HG02763 (cell line): ENCODE data around the gene B3GNT7.
"Not testable (repeated sequence)": the region's sequence is repeated elsewhere in the genome, so short reads cannot be mapped to it uniquely, and the experiment has no call there.

Experiments used
- ATAC-seq: cut with Tn5 transposase; IDR thresholded peaks from one replicate; pipeline ENCODE4 v1.9.1; 2021; ENCODE audit warnings: mild to moderate bottlenecking, moderate library complexity; ENCODE audit not compliant: unreplicated experiment

The B3GNT7 gene

DNA sequence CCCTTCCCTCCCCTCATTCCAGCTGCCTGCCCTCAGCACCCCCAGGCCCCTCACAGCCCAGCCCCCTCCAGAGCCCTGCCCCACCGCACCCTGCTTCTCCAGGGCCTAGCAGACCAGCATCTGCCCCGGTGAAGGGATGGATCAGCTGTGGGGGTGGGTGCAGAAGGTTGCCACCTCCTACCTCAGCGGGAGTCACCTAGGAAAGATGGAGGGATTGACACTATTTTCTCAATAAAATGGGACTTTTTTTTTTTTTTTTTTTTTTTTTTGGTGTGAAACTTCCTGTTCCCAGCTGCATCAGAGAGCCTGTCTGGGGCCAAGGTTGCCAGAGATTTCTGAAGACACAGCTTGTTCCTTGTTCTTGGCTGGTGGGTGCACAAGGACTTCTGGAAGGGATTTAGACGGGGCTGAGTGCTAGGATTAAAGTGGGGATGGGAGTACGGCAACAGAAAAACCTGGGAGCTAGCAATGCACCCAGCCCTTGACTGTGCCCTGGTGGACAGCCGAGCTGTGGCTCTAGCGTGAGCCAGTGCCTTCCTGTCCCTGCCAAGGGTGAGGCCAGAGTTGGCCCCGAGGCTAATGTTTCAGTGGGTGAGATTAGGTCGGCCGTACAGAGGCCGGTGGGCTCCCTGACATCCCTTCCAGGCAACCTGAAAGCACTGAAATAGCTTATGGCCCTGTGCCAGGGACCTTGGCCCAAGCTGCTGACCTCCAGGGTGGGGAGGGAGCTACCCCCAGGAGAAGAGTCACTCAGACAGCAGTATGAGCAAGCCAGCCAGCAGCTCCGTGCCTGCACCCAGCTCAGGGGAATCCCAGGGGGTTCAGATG, 4.6 kb downstream of the B3GNT7 start:
- ATAC-seq = no peak

DNA sequence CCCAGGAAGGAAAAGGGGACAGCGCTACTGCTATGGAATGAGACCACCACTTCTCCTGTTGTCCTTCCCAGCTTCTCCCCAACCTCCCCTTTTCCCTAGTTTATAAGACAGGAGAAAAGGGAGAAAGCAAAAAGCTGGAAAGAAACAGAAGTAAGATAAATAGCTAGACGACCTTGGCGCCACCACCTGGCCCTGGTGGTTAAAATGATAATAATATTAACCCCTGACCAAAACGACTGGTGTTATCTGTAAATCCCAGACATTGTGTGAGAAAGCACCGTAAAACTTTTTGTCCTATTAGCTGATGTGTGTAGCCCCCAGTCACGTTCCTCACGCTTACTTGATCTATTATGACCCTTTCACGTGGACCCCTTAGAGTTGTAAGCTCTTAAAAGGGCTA, 5.2 kb downstream of the B3GNT7 start:
- not testable (repeated sequence) for ATAC-seq

DNA sequence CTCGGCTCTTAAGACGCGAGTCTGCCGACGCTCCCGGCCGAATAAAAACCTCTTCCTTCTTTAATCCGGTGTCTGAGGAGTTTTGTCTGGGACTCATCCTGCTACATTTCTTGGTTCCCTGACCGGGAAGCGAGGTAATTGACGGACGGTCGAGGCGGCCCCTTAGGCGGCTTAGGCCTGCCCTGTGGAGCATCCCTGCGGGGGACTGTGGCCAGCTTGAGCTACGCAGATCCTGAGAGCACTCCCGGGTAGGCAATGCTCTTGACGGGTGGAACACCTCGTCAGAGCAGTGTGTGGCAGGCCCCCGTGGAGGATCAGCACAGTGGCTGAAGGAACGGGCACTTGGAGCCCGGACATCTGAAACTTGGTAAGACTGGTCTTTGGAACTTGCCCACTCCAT, 5.6 kb downstream of the B3GNT7 start:
- ATAC-seq = not testable (repeated sequence)

DNA sequence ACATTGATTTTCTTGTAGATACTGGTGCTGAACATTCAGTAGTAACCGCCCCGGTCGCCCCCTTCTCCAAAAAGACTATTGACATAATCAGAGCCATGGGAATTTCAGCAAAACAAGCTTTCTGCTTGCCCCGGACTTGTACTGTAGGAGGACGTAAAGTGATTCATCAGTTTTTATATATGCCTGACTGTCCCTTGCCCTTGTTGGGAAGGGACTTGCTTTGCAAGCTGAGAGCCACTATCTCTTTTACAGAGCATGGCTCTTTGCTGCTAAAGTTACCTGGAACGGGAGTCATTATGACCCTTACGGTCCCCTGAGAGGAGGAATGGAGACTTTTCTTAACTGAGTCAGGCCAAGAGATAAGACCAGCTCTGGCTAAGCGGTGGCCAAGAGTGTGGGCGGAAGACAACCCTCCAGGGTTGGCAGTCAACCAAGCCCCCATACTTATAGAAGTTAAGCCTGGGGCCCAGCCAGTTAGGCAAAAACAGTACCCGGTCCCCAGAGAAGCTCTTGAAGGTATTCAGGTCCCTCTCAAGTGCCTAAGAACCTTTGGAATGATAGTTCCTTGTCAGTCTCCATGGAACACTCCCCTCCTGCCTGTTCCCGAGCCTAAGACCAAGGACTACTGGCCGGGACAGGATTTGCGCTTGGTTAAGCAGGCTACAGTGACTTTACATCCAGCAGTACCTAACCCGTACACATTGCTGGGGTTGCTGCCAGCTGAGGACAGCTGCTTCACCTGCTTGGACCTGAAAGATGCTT, 8.1 kb downstream of the B3GNT7 start:
- not testable (repeated sequence) for ATAC-seq

DNA sequence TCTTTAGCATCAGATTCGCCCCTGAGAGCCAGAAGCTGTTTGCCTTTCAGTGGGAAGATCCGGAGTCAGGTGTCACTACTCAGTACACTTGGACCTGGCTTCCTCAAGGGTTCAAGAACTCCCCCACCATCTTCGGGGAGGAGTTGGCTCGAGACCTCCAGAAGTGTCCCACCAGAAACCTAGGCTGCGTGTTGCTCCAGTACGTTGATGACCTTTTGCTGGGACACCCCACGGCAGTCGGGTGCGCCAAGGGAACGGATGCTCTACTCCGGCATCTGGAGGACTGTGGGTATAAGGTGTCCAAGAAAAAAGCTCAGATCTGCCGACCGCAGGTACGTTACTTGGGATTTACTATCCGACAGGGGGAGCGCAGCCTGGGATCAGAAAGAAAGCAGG, 8.7 kb downstream of the B3GNT7 start:
- ATAC-seq = not testable (repeated sequence)

DNA sequence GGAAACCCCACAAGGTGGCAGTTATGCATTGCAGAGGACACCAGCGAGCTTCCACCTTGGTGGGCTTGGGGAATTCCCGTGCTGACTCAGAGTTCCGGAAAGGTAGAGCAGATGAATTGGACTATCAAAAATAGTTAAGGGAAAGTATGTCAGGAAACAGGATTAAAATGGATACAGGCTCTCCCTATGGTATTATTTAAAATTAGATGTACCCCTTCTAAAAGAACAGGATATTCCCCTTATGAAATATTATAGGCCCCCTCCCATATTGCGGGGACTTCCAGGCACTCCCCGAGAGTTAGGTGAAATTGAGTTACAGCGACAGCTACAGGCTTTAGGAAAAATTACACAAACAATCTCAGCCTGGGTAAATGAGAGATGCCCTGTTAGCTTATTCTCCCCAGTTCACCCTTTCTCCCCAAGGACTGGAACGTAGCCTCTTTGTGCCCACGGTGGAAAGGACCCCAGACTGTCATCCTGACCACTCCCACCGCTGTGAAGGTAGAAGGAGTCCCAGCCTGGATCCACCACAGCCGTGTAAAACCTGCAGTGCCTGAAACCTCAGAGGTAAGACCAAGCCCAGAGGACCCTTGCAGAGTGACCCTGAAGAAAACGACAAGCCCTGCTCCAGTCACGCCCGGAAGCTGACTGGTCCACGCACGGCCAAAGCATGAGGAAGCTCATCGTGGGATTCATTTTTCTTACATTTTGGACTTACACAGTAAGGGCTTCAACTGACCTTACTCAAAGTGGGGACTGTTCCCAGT, 10.3 kb downstream of the B3GNT7 start:
- ATAC-seq = not testable (repeated sequence)

DNA sequence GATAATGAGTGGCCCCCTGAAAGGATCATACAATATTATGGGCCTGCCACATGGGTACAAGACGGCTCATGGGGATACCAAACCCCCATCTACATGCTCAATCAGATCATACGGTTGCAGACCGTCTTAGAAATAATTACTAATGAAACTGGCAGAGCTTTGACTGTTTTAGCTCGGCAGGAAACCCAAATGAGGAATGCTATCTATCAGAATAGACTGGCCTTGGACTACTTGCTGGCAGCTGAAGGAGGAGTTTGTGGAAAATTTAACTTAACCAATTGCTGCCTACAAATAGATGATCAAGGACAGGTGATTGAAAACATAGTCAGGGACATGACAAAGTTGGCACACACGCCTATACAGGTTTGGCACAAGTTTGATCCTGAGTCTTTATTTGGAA, 12.2 kb downstream of the B3GNT7 start:
- ATAC-seq = not testable (repeated sequence)

DNA sequence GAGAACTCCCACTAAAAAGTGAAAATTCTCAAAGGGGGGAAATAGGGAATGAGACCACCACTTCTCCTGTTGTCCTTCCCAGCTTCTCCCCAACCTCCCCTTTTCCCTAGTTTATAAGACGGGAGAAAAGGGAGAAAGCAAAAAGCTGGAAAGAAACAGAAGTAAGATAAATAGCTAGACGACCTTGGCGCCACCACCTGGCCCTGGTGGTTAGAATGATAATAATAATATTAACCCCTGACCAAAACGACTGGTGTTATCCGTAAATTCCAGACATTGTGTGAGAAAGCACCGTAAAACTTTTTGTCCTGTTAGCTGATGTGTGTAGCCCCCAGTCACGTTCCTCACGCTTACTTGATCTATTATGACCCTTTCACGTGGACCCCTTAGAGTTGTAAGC, 12.8 kb downstream of the B3GNT7 start:
- ATAC-seq = not testable (repeated sequence)

DNA sequence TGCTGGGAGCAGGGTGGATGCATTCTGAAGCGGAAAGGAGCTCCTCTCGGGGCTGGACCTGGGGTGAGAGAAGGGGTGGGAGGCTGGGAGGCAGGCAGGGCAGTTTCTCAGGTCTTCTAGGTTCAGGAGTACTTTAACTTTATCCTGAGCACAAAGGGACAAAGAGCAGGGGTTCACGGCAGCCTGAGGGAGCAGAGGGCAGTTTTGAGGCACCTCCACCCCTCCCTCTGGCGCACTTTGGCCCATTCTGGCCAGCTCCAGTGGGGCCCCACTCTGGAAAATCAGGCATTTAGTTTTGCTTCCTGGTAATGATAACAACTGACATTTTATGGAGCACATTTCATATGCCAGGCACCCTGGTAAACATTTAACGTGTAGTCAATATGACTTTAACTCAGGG, 14.3 kb downstream of the B3GNT7 start:
- no peak for ATAC-seq

DNA sequence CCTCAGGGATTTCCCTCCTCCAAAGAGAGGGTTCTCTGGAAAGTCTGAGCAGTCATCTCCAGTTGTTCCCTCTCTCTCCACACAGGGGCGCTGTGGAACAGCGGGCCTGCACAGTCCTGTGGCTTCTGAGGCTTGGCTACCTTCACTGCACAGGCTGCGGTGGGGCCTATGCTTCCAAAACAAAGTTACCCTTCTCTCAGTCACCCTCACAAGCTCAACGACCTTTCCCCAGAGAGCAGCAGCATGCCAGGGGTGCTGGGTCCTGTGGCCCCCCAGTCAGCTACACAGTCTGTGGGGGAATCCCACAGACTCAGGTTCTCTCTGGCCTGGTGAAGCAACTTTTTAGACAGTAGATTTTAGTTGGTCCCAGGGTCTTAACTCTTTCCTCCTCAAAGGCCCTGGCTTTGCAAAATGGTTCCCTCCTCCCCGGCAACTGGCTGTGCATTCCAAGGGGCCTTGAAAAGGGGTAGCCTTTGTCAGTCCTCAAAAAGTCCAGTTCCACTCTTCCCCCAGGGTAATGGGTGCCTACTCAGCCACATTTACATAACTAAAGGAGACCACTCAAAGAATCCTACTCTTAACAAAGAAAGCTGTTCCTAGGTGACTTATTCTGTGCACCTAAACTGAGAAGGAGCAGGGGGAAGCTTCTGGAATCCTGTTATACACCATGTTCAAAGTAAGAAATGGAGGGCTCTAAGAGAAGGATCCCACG, 14.9 kb downstream of the B3GNT7 start:
- ATAC-seq = no peak

DNA sequence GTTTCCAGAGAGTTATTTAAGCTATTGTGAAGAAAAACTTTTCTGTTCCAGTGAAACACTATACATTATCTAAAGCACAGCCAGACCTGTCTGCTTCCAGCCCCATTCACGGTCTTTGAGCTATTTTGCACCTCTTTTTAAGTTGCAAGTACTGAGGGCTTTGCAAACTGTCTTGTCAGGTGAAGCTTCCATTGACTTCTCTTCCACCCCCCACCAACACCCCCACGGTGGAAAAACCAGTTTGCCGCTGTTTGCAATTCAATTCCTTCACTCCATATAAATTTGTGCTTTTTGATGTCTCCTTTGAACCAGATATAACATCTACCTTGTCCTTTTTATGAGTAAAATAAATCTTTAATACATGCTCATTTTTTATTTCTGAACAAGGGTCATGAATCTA, 15.7 kb downstream of the B3GNT7 start:
- ATAC-seq = no peak

DNA sequence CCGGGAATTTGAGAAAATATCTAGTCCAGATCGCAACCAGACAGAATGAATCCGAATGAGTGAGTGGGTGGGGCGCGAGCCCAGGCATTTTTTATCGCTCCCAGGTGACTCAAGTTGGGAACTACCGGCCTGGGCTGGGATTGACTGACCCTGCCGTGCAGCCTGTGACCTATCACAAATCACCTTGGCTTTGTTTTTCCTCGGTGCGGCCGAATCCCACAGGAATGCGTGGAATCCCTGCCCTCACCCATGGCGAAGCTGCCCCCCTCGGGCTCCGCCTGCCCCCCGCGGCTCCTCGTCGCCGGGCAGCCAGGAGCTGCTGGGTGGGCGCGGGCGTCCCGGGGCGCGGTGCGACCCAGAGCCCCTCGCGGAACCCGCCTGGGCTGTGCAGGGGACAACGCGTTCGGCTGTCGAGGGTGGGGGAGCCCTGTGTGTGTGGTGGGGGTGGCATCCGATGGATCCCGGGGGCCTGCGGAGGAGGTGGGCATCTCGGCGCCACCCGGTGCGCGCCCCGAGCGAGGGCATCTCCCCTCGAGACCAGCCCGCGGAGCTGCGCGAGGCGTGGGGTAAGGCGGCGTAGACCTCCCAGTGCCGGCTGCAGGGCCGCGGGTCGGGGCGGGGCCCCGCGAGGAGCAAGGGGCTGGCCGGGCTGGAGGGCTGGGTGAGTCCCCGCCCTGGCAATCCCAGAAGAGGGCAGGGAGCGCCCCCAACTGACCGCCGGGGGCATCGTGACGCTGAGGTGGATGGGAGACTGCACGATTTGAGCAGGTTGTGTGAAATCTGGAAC, 16.5 kb downstream of the B3GNT7 start:
- peak; percentile 99 for ATAC-seq

DNA sequence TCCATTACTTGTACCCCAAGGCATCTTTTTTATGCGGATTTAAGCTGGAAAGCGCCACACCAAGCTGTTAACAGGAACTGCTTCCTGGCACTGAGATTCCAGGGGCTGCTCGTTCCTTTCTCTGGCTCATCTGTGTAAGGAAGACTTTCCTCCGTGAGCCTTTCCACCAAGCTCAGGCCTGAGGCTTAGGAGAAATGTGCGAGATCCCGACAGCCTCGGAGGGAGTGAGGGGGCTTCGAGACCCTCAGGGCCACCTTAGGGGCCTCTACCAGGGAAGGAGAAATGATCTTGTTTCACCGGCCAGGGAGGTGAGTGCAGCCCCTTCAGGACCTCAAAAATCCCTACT, 17.1 kb downstream of the B3GNT7 start:
- ATAC-seq = no peak

DNA sequence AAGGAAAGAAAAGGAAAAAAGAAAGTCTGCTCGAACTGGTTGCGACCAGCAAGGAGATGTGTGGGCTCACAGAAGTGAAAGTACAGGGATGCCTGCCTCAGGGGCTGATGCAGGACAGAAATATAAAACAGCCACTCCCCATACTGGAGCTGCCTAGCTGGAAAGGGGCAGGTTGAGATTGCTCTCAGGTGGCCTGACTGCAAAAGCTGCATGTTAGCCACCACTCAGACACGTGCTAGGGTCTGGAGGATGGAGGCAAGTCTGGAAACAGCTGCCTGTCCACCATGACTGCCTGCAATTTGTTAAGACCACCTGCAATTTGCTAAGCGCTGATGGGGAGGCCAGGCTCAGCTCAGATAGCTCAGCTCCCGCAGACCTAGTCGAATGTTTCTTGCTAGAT, 17.9 kb downstream of the B3GNT7 start:
- no peak for ATAC-seq

DNA sequence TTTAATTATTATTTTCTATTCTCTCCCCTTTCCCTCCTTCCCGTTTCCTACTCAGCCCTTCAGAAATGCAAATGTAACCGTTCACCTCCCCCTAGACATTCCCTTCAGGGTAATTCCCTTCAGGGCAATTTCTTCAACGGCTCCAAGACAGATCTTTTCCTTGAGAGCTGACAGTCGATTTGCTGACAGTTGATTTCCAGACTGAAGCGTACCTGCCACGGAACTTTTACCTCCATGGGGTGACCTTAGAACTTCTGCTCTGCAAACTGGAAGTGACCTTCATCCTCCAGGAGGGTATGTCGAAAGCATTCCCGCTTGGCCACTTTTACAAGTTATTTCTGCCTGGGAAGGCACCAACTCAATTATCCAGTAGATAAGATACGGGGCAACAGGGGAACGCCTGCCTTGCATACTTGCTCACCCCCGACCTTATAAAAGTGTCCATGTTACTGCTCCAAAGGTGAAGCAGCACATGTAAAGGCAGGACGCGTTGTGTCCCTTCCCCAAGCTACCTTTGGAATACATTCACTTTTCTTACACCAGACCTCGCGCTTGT, 18.5 kb downstream of the B3GNT7 start:
- no peak for ATAC-seq

DNA sequence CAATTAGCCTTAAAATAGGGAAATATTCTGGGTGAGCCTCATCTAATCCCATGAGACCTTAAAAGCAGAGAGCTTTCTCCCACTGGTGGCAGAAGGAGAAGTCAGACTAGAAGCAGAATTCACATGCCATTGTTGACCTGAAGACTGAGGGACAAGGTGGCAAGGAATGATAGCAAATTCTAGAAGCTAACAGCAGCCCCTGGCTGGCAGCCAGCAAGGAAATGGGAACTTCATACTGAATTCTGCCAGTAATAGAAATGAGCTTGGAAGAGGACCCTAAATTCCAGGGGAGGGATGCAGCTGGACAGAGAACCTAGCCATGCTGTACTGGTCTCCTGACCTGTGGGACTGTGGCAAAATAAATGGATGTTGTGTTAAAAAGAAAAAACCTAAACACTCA, 19.5 kb downstream of the B3GNT7 start:
- no peak for ATAC-seq

DNA sequence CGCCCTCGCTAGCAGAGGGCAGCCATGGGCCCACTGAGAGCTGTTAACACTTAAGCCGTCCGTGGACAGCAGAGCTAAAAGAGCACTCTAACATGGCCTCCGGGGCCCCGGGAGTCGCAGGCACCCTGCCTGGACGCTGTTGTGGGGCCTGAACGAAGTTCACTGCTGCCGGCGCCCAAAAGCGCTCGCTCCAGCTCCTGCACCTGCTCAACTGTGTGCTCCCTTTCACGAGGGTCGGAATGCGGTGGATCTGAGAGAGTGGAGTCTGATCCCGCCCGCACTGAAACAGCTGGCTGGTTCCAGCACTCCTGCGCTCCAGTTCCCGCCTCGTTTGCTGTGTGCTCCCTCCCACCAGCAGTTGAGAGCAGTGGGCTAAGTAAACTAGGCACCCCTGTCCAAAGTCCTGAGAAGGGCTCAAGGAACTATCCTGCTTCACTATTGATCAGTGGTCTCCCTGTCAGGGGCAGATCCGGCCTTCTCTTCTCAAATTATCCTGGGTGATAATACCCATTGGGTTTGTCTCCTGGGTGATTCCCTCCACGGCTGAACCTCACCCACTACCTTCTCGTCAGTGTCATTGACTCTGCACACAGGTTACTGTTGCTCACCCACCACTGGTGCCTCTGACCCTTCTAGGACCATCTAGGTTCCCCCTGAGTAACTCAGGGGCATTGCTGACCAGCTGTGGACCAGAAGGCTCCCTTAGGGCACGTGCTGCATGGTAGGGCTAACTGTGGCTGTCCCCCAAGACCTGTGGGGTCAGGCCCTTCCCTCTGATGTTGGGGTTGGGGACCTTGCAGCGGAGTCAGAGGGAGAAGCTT, 23.5 kb downstream of the B3GNT7 start:
- ATAC-seq = no peak

DNA sequence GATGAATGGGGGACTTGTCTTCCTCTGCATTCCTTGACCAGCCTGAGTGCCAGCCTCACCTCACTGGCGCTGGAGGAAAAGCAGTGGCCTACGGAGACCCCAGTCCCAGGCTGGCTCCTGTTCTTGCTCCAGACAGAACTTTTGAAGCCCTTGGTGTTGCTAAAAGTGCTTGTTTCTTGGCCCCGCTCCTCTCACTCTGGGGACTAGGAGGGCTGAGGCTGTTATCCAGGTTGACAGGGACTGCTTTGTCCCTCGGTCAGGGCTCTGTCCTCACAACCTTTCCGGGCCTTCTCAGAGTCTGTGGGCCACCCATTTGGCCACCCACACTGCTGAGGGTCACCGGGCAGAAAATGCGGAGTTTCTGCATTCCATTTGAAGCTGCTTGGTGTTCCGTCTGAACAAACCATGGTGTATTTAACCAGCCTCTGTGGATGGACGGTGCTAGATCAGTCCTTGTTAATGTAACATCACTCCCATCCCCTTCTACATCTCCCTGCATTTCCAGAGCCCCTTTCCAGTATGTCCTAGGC, 25.6 kb downstream of the B3GNT7 start:
- ATAC-seq = no peak

DNA sequence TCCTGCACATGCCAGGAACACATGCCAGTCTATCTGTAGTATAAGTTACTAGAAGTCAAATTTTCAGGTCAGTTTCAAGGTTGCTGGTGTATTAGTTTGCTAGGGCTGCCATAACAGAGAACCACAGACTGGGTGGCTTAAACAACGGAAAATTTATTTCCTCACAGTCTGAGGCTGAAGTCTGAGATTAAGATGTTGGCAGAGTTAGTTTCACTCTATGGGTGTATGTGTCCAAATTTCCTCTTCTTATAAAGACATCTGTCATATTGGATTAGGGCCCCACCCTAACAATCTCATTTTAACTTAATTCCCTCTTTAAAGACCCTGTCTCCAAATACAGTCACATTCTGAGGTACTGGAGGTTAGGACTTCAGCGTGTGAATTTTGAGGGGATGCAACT, 26.5 kb downstream of the B3GNT7 start:
- ATAC-seq = no peak
